Upper lobe of left lung (tissue), 4 donors: ENCODE data around the gene PTPRS.

ENCODE experiments used
- POLR2A ChIP-seq, 4 donors: fragments of 450-650 bp; IDR thresholded peaks; one replicate each; pipeline ENCODE4 v1.5.1; 2016 to 2017; ENCODE audit warnings: antibody characterized with exemption in 4 of 4, mild to moderate bottlenecking in 2 of 4
- TF ChIP-seq, protein P1 (sequence below), 6 experiments: fragments of 450-650 bp in 4 of 6; fragments of 200-600 bp in 2 of 6; sonication (generic) in 2 of 6; IDR thresholded peaks; one replicate each; pipeline ENCODE4 v1.5.1; 2016 to 2019; ENCODE audit warnings: antibody characterized with exemption in 6 of 6

DNA sequence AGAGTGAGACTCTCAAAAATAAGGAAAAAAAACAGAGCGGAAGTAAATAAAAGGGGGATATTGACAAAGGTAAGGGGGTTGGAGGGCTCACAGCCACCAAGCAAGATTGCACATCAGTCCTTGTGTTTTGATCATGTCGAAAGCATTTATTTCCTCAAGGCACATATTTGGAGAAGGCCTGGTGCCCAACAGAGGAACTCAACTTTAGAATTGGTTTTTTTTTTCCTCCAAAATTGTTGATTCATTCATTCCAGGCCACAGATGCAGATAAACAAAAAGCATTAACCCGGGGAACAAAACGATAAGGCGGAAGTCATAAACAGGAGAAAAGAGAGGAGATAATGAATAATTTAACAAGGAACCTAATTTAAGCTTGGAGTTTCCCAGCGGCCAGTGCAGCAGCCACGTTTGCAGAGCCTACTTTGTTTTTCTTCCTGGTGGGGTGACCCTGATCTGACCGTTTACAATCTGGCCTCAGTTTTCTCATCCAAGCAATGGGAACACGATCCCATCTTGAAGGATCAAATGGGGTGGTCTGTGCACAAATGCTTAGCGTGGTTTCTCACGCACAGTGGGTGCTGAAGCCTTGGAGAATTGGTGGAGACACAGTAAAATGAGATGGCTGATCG lies 2.1 kb upstream of the PTPRS start:
- TF ChIP-seq, protein P1, sequence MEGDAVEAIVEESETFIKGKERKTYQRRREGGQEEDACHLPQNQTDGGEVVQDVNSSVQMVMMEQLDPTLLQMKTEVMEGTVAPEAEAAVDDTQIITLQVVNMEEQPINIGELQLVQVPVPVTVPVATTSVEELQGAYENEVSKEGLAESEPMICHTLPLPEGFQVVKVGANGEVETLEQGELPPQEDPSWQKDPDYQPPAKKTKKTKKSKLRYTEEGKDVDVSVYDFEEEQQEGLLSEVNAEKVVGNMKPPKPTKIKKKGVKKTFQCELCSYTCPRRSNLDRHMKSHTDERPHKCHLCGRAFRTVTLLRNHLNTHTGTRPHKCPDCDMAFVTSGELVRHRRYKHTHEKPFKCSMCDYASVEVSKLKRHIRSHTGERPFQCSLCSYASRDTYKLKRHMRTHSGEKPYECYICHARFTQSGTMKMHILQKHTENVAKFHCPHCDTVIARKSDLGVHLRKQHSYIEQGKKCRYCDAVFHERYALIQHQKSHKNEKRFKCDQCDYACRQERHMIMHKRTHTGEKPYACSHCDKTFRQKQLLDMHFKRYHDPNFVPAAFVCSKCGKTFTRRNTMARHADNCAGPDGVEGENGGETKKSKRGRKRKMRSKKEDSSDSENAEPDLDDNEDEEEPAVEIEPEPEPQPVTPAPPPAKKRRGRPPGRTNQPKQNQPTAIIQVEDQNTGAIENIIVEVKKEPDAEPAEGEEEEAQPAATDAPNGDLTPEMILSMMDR (IDR thresholded peaks at IDR 0.05), result no peak
- no peak for TF ChIP-seq POLR2A (IDR thresholded peaks at IDR 0.05)
